Pulmonary artery endothelial cell (primary cell): ENCODE results near the gene TMC1. TPM values are rescaled to one million over a fixed set of nuclear protein-coding genes. Genes with fewer than 3 reads are reported as not detected.

Experiments used
- DNase-seq: peaks from one replicate; pipeline ENCODE4 v3.0.0-alpha.2; 2011; ENCODE audit warnings: low read depth, low spot score
- total RNA-seq: library from RNA; depleted of rRNA; stranded (reverse); fragments of >200 nt; gene quantifications from 2 replicates; pipeline ENCODE4 v1.2.3, GENCODE V29; 2014

Gene TMC1
- total RNA-seq, 1 donor from 2014 or later, result 0.99 TPM

DNA sequence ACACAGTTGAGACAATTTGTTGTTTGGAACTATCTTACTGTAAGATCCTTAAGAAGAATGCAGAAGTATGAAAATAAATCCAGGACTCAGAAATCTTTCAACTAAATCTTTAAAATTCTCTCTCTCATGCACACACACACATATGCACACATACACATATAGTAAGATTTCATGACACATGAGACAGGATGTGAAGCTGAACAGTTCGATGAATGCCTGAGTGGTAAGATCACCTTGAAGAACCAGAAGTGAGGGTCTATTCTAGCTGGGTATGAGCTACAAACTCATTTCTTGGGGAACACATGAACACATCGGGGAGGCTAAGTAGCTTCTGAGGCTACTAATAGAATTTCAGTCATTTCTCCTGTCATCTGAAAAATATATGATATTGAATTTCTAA is 153.6 kb downstream of the TMC1 start:
- DNase-seq, result no peak

DNA sequence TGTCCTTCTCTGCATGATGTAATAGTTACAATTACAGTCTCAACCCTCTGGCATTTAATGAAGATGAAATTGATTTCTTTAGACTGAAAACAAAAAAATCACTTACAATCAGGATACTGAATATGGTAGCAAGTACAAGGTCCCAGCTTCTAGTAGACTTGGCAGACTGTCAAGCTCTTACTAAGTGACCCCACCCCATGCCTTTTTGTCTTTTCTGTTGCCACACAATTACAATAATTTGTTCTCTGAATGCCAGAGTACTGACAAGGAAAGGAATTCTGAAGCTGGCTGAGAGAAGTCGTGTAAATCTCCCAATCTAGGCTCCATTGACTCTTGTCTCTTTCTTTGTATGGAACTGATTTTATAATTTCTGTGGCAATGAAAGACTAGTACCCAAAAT is 154.2 kb downstream of the TMC1 start:
- no peak for DNase-seq

DNA sequence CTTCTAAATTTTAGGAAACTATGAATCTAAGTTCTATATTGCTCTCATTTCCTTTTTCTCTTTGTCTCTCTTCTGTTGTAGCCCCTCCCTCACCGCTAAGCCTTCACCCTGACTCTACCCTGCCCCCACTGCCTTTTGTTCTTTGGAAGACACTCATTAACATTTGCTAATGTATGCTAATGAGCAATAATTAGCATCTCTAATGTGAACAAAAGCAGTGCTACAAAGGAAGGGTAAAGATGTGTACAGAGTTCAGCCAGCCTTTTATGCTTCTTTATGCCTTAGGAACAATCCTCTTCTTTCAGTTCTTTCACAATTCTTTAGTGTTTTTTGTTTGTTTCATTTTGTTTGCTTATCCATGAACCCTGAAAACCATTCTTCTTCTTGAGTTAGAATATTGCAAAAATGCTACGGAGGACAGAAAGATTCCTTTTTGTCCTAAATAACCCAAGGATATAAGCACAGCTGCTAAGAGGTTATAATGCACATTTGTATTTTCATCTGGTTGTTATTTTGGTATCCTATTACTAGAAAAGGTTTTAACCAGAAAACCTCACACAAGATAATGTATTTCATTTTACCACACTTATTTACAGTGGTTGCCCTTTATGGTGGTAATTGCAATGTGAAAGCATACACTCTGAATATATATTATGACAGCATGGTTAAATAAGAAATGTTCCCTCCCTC is 159.3 kb downstream of the TMC1 start:
- DNase-seq, result no peak

DNA sequence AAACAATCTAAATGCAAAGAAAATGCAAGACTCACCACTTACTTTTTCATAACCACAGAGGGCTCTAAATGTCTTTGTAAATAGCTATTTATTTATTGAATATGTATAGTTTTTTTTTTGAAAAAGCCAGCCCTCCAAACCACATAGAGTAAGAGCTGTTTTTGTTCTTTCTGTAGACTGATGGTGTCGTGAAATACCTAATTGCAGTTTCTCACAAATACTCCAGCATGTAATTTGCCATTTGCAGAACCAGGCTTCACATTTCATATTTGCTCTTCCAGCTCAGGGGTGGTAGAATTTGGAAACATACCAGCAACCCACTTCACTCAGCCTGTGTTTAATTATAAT is 159.8 kb downstream of the TMC1 start:
- no peak for DNase-seq

DNA sequence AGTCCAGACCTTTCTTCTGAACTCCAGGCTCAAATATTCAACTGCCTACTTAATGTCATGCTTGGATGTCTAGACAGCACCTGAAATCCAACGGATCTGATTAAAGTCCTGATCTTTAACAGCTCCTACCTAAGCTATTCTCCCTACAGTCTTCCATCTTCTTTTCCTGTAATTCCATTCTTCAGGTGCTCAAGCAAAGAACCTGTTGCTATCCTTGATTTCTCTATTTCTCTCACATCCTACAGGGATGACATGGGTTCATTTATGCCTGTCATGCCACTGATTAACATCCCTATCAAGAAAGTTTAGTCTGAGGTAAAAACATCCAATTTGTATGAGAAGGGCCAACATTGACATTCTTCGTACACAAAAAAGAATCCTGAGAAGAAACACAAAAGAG is 163.2 kb downstream of the TMC1 start:
- DNase-seq, result no peak

DNA sequence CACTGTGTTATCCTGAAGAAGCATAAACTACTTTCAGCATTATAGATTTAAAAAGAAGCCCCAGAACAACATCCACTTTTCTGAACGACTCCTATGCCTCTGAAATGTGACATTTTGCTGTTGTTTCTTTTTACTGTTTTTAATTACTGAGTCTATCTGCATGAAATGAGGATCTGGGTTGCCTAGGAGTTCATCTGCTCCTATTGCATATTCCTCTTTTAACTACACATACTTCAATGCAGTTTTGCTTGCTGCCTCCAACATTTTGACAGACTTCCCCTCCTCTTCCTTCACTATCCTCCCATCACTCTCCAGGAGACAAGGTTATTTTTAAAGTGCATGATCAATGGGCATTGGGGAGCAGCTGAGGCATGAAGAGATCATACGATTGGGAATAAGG is 164.5 kb downstream of the TMC1 start:
- no peak for DNase-seq

DNA sequence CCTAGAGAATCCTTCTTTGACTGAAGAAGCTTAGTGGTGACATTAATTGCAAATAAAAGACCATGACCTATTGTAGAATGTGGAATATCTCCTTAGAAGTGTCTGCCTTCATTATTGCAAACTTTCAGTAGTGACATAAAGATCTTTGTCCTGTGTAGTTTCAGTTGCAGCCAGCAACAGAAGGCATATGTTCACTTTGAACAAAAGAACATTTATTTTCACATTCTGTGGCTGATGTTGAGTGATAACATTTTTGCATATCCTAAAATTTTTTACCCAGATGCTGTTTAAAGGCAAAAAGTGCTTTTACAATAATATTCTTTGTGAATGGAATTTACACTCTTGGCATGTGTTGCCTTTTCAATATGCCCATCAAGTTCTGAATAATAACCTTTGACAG is 165.9 kb downstream of the TMC1 start:
- DNase-seq, result no peak

DNA sequence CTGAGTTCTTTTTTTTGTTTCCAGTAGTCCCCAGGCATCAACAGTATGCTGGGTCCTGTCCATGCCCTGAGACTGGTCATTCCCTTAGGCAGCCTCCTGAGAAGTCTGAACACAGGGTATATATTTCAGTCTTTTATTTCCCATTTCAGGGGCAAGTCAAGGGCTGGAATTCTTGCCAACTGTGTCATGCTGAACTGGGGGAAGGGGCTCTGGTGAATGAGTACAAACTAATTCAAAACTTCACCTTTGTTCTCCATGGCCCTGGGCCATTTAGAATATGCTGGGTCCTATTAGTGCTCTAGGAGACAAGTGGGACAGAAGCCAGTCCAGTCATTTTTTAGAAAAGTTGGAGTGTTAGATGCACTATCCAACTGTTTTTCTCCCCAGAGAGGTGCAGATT is 170.3 kb downstream of the TMC1 start:
- no peak for DNase-seq

DNA sequence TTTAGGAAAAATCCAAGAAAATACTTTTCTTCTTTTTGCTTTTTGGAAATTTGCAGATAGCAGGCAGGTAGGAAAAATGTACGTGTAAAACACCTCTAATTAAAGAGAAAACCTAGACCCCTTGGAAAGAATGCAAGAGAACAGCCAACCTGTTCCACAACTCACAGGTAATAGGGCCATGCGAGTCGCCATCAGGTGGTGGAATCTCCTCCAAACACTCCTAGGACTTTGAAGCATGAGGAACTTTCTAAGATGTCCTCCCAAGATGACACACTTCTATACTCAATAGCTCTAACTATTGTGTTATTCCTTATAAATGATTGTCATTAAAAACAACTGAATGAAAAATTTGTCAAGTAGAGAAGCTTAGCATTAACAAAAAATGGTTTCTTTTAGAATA is 174.0 kb downstream of the TMC1 start:
- no peak for DNase-seq

DNA sequence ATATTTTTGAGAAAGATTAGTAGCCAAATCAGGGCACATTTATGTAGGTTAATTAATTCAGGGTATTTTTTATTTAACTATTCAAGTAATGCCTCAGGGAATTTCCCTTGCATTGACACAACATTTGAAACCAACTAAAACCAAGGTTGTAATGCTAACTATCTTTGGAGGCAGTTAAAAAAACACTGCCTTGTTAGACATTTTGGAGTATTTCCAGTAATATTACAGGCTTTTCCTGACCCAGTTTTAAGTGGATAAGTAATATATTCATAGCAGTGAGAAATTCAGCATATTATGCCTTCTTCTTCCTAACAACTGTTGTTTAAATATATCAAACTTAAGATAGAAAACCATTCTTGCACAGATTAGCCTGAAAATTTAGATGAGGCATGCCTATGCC is 175.1 kb downstream of the TMC1 start:
- DNase-seq, result no peak

DNA sequence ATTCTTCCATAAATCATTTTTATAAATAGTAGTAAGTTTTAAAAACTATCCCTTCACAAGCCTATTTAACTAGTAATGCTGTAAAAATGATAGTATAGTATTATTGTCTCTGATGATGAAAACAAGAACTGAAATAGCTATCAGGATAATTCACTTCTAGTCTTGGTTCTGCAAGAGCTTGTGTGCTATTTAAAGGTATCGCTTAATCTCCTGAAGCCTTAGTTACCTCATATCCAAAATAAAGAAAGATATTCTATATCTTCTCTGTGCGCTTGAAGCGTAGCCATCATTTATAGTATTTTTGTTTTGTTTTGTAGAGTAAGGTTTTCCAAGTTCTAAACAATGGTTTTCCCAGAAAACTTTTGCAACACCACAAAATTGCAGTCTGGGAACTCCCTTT is 180.1 kb downstream of the TMC1 start:
- DNase-seq, result no peak

DNA sequence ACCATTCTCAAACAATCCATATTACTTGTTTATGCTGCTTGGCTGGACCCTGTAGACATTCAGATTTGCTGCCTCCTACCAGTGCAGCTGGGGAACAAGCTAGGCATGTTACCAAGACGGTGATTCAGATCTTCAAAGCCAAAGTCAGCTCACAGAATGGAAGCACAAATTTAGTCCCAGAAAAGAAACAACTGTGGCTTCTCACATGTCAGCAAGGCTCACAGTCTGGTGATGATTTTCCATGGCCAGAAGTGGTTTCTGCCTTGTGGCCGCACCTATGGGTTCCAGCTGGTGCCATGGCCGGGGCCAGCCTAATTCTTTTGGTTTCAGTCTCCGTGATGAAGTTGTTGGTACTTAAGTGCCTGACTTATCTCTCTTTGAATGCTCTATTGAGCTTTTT is 182.2 kb downstream of the TMC1 start:
- no peak for DNase-seq

DNA sequence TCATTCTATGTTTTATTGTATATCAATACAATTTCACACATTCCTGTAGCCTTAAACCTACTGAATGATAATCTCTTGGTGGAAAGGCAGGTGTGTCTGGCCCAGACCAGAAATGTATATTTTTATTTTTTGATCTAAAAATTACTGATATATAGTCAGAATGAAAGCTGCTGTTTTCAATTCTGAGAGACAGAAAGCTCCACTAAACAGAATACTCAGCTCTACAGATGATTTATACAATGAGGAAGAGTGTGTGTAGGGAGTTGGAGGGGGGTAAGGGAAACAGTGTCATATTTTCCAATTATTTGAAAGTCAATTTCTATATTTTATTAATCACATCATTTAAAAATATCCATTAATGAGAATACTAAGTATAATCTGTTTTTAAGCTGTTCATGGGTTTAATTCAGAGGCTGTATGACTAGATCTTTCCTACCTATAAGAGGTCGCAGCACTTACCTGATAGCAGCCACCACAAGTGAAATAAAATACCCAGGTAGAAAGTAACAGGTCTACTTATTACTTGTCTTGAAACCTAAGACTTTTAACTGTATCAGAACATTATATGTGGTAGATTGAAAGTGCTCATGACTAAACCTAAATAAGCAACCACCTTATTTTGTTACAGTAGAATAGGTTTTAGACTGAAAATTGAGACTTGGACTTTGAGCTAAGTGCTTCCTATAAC is 183.4 kb downstream of the TMC1 start:
- DNase-seq, result no peak

DNA sequence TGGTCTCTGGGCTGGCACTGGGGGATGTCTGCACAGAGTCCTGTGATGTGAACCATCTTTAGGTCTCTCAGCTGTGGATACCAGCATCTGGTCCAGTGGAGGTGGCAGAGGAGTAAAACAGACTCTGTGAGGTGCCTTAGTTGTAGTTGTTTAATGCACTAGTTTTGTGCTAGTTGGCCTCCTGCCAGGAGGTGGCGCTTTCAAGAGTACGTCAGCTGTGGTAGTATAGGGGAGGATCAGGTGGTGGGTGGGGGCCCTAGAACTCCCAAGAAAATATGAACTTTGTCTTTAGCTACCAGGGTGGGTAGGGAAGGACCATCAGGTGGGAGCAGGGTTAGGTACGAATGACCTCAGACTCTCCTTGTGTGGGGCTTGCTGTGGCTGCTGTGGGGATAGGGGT is 197.1 kb downstream of the TMC1 start:
- no peak for DNase-seq

DNA sequence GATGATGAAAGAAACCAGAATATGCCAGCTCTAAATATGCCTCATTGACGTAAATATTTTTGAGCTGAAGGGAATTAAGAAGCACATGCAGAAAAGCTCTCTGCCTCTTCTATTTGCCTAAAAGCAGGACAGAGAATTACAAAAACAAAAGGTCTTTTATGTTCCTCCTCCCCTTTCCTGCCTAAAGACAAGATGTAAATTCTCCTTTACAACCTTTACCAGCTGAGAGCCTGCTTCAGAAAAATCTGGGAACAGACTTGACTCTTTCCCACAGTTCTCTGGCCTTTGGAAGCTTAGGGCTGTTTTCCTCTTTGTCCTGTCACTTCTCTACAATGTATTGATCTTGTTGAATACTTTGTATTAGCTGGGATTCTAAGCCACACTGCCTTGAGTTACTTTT is 199.7 kb downstream of the TMC1 start:
- no peak for DNase-seq

DNA sequence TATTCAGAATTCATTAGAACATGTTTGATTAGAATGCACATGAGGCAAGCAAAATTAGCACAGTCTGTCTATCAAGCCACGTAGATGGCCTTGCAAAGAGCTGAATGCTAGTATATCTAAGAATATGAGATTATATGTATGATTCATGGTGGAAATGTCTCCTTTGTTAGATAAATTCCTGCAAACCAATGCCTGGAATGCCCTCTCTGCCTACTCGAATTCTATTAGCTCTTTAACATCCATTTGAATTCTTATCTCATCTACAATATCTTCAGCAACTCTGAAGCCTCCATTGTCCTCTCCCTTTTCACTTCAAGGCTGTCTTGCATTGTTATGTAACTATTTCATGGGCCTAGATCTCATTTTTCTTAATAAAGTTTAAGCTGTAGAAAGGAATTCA is 205.5 kb downstream of the TMC1 start:
- DNase-seq, result no peak

DNA sequence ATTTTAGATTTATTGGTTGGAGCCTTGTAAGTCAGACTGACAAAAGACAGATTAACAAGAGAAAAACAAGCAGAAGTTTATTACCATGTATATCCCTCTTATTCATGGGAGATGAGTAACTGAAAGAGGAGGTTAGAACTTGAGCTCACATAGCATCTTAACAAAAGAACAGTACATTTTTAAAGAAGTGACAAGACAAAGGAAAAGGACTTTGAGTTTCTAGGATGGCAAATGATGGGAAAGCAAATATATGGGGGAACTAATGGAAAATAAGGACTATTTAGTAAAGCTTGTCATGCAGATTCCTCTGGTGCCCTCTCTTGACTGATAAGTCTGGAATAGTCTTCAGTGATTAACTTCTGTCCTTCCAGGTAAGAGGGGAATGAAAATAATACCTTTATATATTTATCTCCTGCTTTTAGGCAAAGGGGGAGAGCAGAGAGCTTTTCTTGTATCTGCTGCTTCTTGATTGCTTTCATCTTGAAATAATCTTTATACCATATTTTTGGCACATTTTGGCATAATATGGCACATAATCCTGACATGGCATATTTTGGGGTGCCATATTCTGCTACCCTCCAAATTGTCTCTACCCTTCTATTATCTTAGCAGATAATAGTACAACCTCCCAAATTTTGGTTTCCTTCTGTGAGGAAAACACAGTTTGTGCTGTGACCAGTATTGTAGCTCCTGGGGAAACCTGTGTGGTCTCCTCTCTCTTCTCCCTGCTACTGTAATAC is 206.8 kb downstream of the TMC1 start:
- no peak for DNase-seq

DNA sequence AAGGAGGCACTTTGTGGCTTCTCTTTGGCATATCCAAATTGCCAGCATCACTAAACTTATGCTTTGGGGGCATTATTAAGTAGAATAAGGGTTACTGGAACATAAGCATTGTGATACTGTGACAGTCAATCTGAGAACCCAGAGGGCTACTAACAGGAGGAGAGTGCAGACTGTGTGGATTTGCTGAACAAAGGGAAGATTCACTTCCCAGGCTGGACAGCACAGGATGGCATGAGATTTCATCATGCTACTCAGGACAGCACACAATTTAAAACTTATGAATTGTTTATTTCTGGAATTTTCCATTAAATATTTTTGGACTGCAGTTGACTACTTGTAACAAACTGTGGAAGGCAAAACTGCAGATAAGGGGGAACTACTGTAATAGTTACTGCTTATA is 212.5 kb downstream of the TMC1 start:
- no peak for DNase-seq

DNA sequence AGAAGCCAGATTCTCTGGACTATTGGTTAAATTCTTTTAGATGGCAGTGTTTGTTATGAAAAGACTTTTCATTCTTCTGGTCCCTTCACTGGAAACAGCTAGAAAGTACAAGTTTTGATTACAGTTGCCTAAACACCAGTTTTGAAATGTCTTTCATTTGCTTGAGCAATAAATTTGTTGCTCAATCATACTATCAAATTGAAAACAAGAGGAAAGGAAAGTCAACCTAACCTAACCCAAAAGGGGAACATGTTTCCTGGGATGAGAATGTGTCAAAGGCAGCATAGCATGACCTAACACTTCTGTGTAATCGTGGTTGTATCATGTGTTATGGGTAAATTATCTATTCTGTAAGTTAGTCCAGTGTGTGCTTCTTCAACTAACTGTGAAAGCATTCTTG is 213.2 kb downstream of the TMC1 start:
- DNase-seq, result no peak

DNA sequence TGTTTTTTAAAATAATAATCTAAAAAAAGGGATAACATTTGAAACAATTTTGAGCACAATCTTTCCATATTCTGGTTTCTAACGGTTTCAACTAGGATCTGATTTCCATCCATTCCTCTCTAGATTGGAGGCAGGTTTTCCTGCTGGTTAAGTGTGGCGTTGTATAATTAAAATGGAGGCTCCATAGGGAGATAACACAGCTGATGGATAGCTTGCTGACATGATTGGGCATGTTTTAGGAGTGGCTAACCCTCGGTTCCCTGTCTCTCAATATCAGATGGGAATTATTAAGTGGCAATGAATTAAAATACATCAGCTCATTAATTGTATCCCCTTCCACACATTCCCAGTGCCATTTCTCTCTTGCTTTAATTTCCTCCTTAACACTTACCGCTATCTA is 222.4 kb downstream of the TMC1 start:
- no peak for DNase-seq

DNA sequence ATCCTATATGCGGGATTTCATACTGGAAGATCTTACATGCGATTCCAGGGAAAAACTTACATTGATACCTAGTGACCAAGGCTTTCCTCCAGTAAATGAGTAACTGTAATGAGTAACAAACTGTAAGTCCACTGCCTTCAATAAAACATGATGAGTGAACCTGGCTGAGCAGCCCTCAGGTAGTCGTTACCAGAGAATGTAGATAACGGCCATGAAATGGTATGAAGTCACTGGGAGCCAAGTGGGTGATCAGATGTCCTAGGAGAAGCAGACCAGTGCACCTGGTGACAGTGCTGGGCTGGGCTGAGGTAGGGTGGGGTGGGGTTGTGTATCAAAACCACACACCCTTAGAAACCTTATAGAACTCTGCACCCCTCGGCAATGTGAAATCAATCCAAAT is 227.9 kb downstream of the TMC1 start:
- DNase-seq, result no peak

DNA sequence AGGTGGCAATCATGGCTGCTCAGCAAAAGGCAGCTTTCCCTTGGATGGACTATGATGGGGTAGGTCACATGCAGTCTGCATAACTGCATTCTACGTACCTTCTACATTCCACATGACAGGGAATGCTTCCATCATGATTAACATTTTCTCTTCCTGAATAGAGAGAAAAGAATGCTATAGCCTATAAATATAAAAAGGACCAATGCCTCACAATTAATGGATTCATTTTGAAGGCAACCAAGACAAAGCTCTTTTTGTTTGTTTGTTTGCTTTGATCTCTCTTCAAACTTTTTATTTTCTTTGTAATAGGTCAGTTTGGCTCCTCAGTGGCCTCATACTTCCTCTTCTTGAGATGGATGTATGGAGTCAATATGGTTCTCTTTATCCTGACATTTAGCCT is 230.1 kb downstream of the TMC1 start:
- no peak for DNase-seq
